ENCODE measurements around the gene COL21A1. TPM values are rescaled to one million over a fixed set of nuclear protein-coding genes. Genes with fewer than 3 reads are reported as not detected.

The COL21A1 gene
- total RNA-seq: 10 to 100 TPM; 16.9 to 29.9 (median 24.2) TPM

GRCh38 chr6:56246881-56247653, at the start of gene COL21A1:
TSS of gene COL21A1 (minus strand) at chr6:56247580. CDS start at chr6:56182618, 64,962 bp downstream.
- Histone ChIP-seq H3K27me3 (no peaks in the 10 kb centered on the region), H3K4me3 (peak within 1 kb of the TSS; percentile 41 to 73 (median 58)), H3K27ac (peak within 1 kb of the TSS; percentile 61 to 87 (median 73)), H3K36me3 (no peaks in the 10 kb centered on the region), H3K4me1 (peaks cover 0 to 57% (median 11%) of the 10 kb centered on the region in 4 donors), H3K9me3 (no peaks in the 10 kb centered on the region)
- DNase-seq (ENCODE audit: low spot score in 2 of 2): peak in 1 of 2 donors; percentile 19
- 5 to 6% methylated on average over 21 to 34 of the region's 36 CpGs for WGBS, 2 donors
- TF ChIP-seq CTCF (IDR thresholded peaks at IDR 0.05) (peak in 4 of 5 experiments; percentile 35 to 56 (median 44)), POLR2A (IDR thresholded peaks at IDR 0.05) (peak in 1 of 2 donors; percentile 31), EP300 (IDR thresholded peaks at IDR 0.05) (no peak)

GRCh38 chr6:56293781-56294180, 46.4 kb upstream of the COL21A1 start:
- no peak for TF ChIP-seq POLR2A (IDR thresholded peaks at IDR 0.05)
- no peak for TF ChIP-seq EP300 (IDR thresholded peaks at IDR 0.05)
- TF ChIP-seq CTCF (IDR thresholded peaks at IDR 0.05): no peak
- no peak overlapping the region for H3K27ac ChIP-seq
- H3K27me3 ChIP-seq: no peaks in the 10 kb centered on the region
- WGBS, 2 donors: 43% methylated on average over 3 of the region's 3 CpGs
- DNase-seq (ENCODE audit: low spot score in 2 of 2): no peak
- no peak overlapping the region for H3K4me3 ChIP-seq
- H3K36me3 ChIP-seq: no peaks in the 10 kb centered on the region
- H3K9me3 ChIP-seq: no peaks in the 10 kb centered on the region
- H3K4me1 ChIP-seq: peaks cover 0 to 24% (median 2%) of the 10 kb centered on the region in 4 donors

GRCh38 chr6:56292505-56293181, 45.3 kb upstream of the COL21A1 start:
- peak overlapping the region in 1 of 4 donors; percentile 4 for H3K27ac ChIP-seq
- 55 to 57% methylated on average over 1 of the region's 1 CpG for WGBS, 2 donors
- peak in 1 of 2 donors; percentile 54 for DNase-seq (ENCODE audit: low spot score in 2 of 2)
- peaks cover 0 to 21% (median 2%) of the 10 kb centered on the region in 4 donors for H3K4me1 ChIP-seq
- H3K36me3 ChIP-seq: no peaks in the 10 kb centered on the region
- H3K27me3 ChIP-seq: no peaks in the 10 kb centered on the region
- no peaks in the 10 kb centered on the region for H3K9me3 ChIP-seq
- TF ChIP-seq EP300 (IDR thresholded peaks at IDR 0.05) (no peak), CTCF (IDR thresholded peaks at IDR 0.05) (peak; percentile 50 to 83 (median 61)), POLR2A (IDR thresholded peaks at IDR 0.05) (no peak)
- H3K4me3 ChIP-seq: no peak overlapping the region

GRCh38 chr6:56291302-56291917, 44.0 kb upstream of the COL21A1 start:
- Histone ChIP-seq H3K27ac (no peak overlapping the region), H3K9me3 (no peaks in the 10 kb centered on the region), H3K4me3 (no peak overlapping the region), H3K4me1 (peaks cover 0 to 21% (median 2%) of the 10 kb centered on the region in 4 donors), H3K27me3 (no peaks in the 10 kb centered on the region), H3K36me3 (no peaks in the 10 kb centered on the region)
- 49 to 52% methylated on average over 7 of the region's 7 CpGs for WGBS, 2 donors
- no peak for DNase-seq (ENCODE audit: low spot score in 2 of 2)
- TF ChIP-seq EP300 (IDR thresholded peaks at IDR 0.05) (no peak), POLR2A (IDR thresholded peaks at IDR 0.05) (no peak), CTCF (IDR thresholded peaks at IDR 0.05) (no peak)
